AG09309 (cell line): ENCODE results near the gene NFIL3.
"Not testable (repeated sequence)": the region's sequence is repeated elsewhere in the genome, so short reads cannot be mapped to it uniquely, and the experiment has no call there.

Experiments
- DNase-seq: peaks from one replicate; pipeline ENCODE4 v3.0.0-alpha.2; 2010; ENCODE audit warnings: low read depth
- H3K4me3 ChIP-seq: 2 replicates; pipeline ENCODE4 v1.5.1; 2011; ENCODE audit warnings: mild to moderate bottlenecking, low read depth, low read length, moderate library complexity; ENCODE audit not compliant: control insufficient read depth
- TF ChIP-seq, protein P1 (sequence below): IDR thresholded peaks from 2 replicates; pipeline ENCODE4 v1.5.1; 2011; ENCODE audit warnings: mild to moderate bottlenecking, low read depth, low read length, inconsistent platforms; ENCODE audit not compliant: insufficient read depth, control insufficient read depth; ENCODE audit errors: missing control alignments

NFIL3 gene, protein sequence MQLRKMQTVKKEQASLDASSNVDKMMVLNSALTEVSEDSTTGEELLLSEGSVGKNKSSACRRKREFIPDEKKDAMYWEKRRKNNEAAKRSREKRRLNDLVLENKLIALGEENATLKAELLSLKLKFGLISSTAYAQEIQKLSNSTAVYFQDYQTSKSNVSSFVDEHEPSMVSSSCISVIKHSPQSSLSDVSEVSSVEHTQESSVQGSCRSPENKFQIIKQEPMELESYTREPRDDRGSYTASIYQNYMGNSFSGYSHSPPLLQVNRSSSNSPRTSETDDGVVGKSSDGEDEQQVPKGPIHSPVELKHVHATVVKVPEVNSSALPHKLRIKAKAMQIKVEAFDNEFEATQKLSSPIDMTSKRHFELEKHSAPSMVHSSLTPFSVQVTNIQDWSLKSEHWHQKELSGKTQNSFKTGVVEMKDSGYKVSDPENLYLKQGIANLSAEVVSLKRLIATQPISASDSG

DNA sequence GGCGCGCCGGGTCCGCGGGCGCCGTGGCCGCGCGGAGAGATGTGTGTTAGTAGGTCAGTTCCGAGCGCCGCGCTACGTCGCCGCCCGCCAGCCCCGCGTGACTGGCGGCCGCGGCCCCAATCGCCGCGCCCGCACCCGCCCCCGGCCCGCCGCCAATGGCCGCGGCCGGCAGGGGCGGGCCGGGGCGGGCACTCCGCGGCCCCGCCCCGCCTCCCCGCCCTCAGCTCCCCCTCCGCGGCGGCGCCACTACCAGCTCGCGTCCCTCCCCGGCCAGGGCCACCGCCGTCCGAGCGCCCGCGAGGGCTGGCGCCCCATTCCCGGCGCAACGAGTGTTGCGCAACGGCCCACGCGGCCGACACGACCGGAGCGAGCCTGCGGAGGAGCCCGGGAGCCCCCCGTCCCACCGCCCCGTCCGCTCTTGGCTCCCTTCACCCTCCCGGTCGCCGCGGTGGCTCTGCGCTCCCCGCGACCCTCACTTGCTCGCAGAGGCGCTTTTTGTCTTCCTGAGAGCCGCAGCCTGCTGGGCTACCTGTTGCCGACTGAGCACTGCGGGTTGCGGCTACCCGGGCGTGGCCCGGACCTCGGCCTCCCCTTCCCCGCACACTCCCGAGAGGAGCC is at the start of gene NFIL3:
NFIL3 (minus strand) TSS at position 48 of the 618 bp plus-strand sequence. CDS start 13,098 bp downstream, outside the sequence.
- DNase-seq = no peak
- TF ChIP-seq, protein P1, sequence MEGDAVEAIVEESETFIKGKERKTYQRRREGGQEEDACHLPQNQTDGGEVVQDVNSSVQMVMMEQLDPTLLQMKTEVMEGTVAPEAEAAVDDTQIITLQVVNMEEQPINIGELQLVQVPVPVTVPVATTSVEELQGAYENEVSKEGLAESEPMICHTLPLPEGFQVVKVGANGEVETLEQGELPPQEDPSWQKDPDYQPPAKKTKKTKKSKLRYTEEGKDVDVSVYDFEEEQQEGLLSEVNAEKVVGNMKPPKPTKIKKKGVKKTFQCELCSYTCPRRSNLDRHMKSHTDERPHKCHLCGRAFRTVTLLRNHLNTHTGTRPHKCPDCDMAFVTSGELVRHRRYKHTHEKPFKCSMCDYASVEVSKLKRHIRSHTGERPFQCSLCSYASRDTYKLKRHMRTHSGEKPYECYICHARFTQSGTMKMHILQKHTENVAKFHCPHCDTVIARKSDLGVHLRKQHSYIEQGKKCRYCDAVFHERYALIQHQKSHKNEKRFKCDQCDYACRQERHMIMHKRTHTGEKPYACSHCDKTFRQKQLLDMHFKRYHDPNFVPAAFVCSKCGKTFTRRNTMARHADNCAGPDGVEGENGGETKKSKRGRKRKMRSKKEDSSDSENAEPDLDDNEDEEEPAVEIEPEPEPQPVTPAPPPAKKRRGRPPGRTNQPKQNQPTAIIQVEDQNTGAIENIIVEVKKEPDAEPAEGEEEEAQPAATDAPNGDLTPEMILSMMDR = no peak
- H3K4me3 ChIP-seq = peak within 1 kb of the TSS; percentile 79

DNA sequence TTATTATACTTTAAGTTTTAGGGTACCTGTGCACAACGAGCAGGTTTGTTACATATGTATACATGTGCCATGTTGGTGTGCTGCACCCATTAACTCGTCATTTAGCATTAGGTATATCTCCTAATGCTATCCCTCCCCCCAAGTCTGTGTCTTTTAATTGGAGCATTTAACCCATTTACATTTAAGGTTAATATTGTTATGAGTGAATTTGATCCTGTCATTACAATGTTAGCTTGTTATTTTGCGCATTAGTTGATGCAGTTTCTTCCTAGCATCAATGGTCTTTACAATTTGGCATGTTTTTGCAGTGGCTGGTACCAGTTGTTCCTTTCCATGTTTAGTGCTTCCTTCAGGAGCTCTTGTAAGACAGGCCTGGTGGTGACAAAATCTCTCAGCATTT is 47.9 kb upstream of the NFIL3 start:
- not testable (repeated sequence) for DNase-seq

DNA sequence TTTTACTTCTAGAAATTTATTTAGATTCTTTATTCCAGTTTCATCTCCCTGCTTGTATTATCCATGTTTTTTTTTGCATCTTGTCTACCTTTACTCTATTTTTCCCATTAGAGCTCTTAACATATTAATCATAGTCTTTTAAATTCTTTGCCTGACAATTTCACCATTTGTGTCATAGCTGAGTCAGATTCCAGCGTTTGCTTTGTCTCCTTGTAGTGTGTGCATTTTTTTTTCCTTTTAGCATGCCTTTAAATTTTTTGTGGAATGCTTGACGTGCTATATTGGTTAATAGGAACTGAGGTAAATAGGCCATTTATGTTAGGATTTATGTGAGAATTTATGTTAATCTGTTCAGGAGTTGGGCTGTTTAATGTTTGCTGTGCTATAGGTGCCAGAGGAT is 41.8 kb upstream of the NFIL3 start:
- DNase-seq = peak; percentile 35
- H3K4me3 ChIP-seq = no peak overlapping the region
- TF ChIP-seq, protein P1 = no peak

More for the DNA sequence above, 47.9 kb upstream of the NFIL3 start:
- not testable (repeated sequence) for H3K4me3 ChIP-seq

DNA sequence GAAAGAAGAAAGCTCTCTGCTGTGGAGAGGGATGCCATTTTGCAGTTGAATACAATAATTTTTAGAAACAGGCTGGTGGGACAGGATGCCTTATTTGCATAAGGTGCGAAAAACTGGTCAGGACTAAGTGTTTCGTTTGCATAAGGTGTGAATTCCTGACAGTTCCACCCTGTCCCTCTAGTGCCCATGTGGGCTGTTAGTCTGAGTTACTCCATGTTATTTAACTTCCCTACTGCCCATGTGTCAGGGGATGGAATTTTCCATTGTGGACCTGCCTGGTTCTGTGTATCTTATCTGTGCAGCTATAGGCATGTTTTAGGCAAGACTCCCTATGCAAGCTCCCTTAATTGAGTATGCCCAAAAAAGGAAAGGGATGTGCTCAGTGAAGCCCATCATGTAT is 35.3 kb upstream of the NFIL3 start:
- DNase-seq = no peak
- TF ChIP-seq, protein P1 = no peak
- no peak overlapping the region for H3K4me3 ChIP-seq

DNA sequence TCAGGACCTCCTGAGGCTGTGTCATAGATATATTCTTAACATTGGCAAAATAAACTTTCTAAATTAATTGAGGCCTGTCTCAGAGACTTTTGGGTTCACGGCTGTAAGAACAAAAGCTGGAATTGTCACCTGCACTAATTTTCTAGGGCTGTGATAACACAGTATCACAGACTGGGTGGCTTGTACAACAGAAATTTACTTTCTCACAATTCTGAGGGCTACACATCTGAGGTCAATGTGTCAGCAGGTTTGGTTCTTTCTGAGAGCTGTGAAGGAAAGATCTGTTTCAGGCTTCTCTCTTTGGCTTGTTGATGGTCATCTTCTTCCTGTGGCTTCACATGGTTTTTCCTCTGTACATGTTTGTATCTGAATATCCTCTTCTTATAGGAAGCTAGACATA is 29.2 kb upstream of the NFIL3 start:
- no peak overlapping the region for H3K4me3 ChIP-seq
- TF ChIP-seq, protein P1 = no peak
- no peak for DNase-seq

DNA sequence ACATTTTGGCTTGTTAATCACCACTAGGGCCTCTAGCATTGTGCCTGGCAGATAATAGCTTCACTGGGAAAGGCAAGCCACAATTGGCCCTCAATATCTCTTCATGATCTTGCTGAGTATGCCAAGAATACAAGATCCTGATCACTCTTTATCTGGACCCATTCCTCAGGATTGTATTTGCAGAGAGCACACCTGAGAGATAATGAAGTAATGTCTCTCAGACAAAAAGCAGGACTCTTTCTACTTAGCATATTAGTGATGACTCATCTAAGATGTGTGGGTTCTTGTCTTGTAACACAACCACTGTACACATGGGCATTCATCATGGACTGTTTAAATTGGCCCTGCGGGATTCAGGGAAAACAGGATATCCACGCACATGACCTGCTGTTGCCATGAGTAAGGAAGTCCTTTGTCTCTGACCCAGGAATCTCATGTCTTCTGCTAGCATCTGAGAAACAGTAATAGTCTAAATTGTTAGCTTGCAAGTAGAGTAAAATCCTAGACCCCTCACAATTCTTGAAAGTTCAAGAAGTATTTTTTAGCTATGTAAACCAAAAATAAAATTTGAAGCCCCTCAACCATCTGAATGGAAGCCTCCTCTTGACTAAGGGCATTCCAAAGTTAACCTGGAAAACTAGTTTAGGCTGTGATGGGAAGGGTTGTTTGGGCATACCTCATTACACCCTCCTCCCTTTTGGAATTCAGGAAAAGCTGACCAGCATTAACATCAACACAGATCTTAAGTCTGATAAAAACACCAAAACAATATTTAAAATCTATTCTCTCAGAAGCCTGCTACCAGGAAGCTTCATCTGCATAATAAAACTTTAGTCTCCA is 28.0 kb upstream of the NFIL3 start:
- TF ChIP-seq, protein P1 = no peak
- no peak for DNase-seq
- H3K4me3 ChIP-seq = no peak overlapping the region
